CD4-positive, CD25-positive, alpha-beta regulatory T cell (primary cell): ENCODE results near the gene SEMA3A. TPM values are rescaled to one million over a fixed set of nuclear protein-coding genes. Genes with fewer than 3 reads are reported as not detected.
"Not testable (repeated sequence)": the region's sequence is repeated elsewhere in the genome, so short reads cannot be mapped to it uniquely, and the experiment has no call there.

Source experiments
- ATAC-seq, 2 donors: fragments of 150-1000 bp; cut with Tn5 transposase; one replicate each; pipeline ENCODE4 v1.10.0; 2021; ENCODE audit warnings: low read depth in 2 of 2, moderate number of reproducible peaks in 2 of 2, moderate library complexity in 1 of 2
- DNase-seq, 3 donors: peaks; one replicate each; pipeline versions ENCODE4 v3.0.0 to v3.0.0-alpha.2; 2012 to 2022; ENCODE audit warnings: mixed read lengths in 1 of 3
- H3K27ac ChIP-seq: one replicate; pipeline ENCODE4 v1.7.0; 2013; ENCODE audit warnings: mild to moderate bottlenecking, low read length; ENCODE audit not compliant: insufficient read depth, poor library complexity, severe bottlenecking
- H3K27me3 ChIP-seq: one replicate; pipeline ENCODE4 v1.7.0; 2013; ENCODE audit warnings: low read length; ENCODE audit not compliant: control insufficient read depth, insufficient read depth
- H3K36me3 ChIP-seq: one replicate; pipeline ENCODE4 v1.7.0; 2013; ENCODE audit warnings: mild to moderate bottlenecking, low read length, moderate library complexity; ENCODE audit not compliant: control insufficient read depth, insufficient read depth
- H3K4me1 ChIP-seq: 2 replicates; pipeline ENCODE4 v1.7.0; 2013; ENCODE audit warnings: mild to moderate bottlenecking, low read length; ENCODE audit not compliant: insufficient read depth, control insufficient read depth, poor library complexity, severe bottlenecking
- H3K4me3 ChIP-seq: one replicate; pipeline ENCODE4 v1.7.0; 2013; ENCODE audit warnings: low read depth, mild to moderate bottlenecking, low read length, moderate library complexity
- H3K9me3 ChIP-seq, 2 experiments: 1 replicate in 1 of 2; 2 replicates in 1 of 2; pipeline ENCODE4 v1.7.0; 2013; ENCODE audit warnings: low read length in 2 of 2, mild to moderate bottlenecking in 1 of 2, moderate library complexity in 1 of 2; ENCODE audit not compliant: control insufficient read depth in 2 of 2
- H3K27ac Mint-ChIP-seq, 3 donors: one replicate each; pipeline ENCODE4 v1.8.0; 2020 to 2022; ENCODE audit warnings: mild to moderate bottlenecking in 3 of 3, mixed read lengths in 3 of 3, moderate library complexity in 2 of 3
- H3K27me3 Mint-ChIP-seq: one replicate; pipeline ENCODE4 v1.8.0; 2022; ENCODE audit warnings: mild to moderate bottlenecking, mixed read lengths
- H3K36me3 Mint-ChIP-seq: one replicate; pipeline ENCODE4 v1.8.0; 2020; ENCODE audit warnings: mixed read lengths
- H3K4me1 Mint-ChIP-seq, 4 donors: one replicate each; pipeline ENCODE4 v1.8.0; 2020 to 2022; ENCODE audit warnings: mixed read lengths in 4 of 4, mild to moderate bottlenecking in 1 of 4
- H3K4me3 Mint-ChIP-seq, 4 donors: one replicate each; pipeline ENCODE4 v1.8.0; 2020 to 2022; ENCODE audit warnings: mild to moderate bottlenecking in 4 of 4, mixed read lengths in 4 of 4, moderate library complexity in 3 of 4
- H3K9me3 Mint-ChIP-seq, 7 donors: one replicate each; pipeline ENCODE4 v1.8.0; 2020 to 2022; ENCODE audit warnings: mixed read lengths in 7 of 7, mild to moderate bottlenecking in 3 of 7, moderate library complexity in 2 of 7
- polyA plus RNA-seq, 4 donors: library from polyadenylated mRNA; unstranded; fragments of 300-500 nt; fragmentation: Illumina TruSeq; gene quantifications; one replicate each; pipeline ENCODE4 v1.2.3, GENCODE V29; 2021
- total RNA-seq: library from RNA; stranded (reverse); gene quantifications from one replicate; pipeline ENCODE4 v1.2.3, GENCODE V29; 2022

Gene SEMA3A
- total and polyA plus RNA-seq, 5 donors from 2014 or later, result not detected

DNA sequence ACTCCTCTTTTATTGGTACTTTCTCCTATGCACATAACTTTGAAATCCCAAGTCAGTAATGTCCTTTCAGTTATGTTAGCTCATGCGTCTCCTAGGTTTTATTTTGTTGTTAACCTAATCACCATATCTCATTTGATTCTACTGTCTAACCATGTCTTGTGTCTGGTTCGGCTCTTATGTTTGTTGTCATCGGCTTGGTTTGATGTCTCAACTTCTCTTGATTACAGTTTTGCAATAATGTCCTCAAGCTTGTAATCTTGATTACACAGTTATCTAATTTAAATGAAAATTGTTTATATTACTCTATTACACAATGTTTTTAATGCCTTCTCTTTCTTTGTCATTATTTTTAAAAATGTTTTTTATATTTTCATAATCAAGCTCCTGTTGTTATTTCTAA is 35.9 kb upstream of the SEMA3A start:
- H3K9me3 ChIP-seq, result no peaks in the 10 kb centered on the region
- Mint-ChIP-seq H3K9me3 (peaks cover 0 to 11% (median under 1%) of the 10 kb centered on the region in 7 donors), H3K36me3 (no peaks in the 10 kb centered on the region), H3K27ac (no peak overlapping the region), H3K4me1 (no peaks in the 10 kb centered on the region), H3K27me3 (no peaks in the 10 kb centered on the region), H3K4me3 (no peak overlapping the region)
- H3K4me3 ChIP-seq, result no peak overlapping the region
- H3K27ac ChIP-seq, result no peak overlapping the region
- DNase-seq (no peak), ATAC-seq (no peak)
- no peaks in the 10 kb centered on the region for H3K4me1 ChIP-seq
- no peaks in the 10 kb centered on the region for H3K27me3 ChIP-seq
- H3K36me3 ChIP-seq, result no peaks in the 10 kb centered on the region

- Mint-ChIP-seq H3K4me3 (no peak overlapping the region), H3K36me3 (no peaks in the 10 kb centered on the region), H3K4me1 (no peaks in the 10 kb centered on the region), H3K9me3 (peaks cover 0 to 9% (median 0%) of the 10 kb centered on the region in 7 donors), H3K27ac (no peak overlapping the region), H3K27me3 (no peaks in the 10 kb centered on the region)
- H3K27me3 ChIP-seq, result no peaks in the 10 kb centered on the region
- H3K27ac ChIP-seq, result no peak overlapping the region
- H3K4me1 ChIP-seq, result no peaks in the 10 kb centered on the region
- no peak for DNase-seq
- ATAC-seq, result no peak
- no peak overlapping the region for H3K4me3 ChIP-seq
- H3K36me3 ChIP-seq, result no peaks in the 10 kb centered on the region
- H3K9me3 ChIP-seq, result peaks cover 0 to 3% of the 10 kb centered on the region in 2 experiments
Observed at GRCh38 chr7:84228526-84228925, 33.9 kb upstream of the SEMA3A start.

DNA sequence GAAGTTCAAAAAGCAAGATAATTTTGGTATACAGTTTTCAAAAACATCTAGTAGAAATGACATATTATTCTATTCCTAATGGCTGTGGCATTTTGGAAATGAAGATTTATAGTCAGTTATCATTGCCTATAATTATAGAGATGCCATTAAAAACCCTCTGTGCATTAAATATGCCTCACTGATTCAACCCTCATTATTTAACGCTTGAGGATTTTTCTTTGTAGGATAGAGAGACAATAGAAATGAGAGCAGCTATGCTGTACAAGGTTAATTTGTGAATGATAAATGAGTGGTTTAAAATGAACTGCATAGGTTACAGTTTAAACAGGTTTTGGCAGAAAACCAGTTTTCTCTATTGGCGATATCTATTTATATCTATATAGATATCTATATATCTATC is 32.2 kb upstream of the SEMA3A start:
- H3K27ac Mint-ChIP-seq, result no peak overlapping the region
- no peaks in the 10 kb centered on the region for H3K36me3 ChIP-seq
- H3K4me1 ChIP-seq, result no peaks in the 10 kb centered on the region
- no peak overlapping the region for H3K4me3 Mint-ChIP-seq
- no peak for DNase-seq
- no peaks in the 10 kb centered on the region for H3K27me3 ChIP-seq
- no peak overlapping the region for H3K4me3 ChIP-seq
- no peak for ATAC-seq
- no peaks in the 10 kb centered on the region for H3K36me3 Mint-ChIP-seq
- H3K4me1 Mint-ChIP-seq, result no peaks in the 10 kb centered on the region
- H3K27me3 Mint-ChIP-seq, result no peaks in the 10 kb centered on the region
- peaks cover 0 to 3% of the 10 kb centered on the region in 2 experiments for H3K9me3 ChIP-seq
- H3K27ac ChIP-seq, result no peak overlapping the region
- H3K9me3 Mint-ChIP-seq, result peaks cover 0 to 7% (median 0%) of the 10 kb centered on the region in 7 donors

GRCh38 chr7:84224505-84224904 is 29.9 kb upstream of the SEMA3A start:
- H3K4me3 ChIP-seq, result no peak overlapping the region
- peaks cover 0 to 5% (median 1%) of the 10 kb centered on the region in 7 donors for H3K9me3 Mint-ChIP-seq
- no peaks in the 10 kb centered on the region for H3K4me1 ChIP-seq
- H3K27ac ChIP-seq, result no peak overlapping the region
- DNase-seq (no peak), ATAC-seq (no peak)
- no peaks in the 10 kb centered on the region for H3K36me3 ChIP-seq
- H3K4me1 Mint-ChIP-seq, result peaks cover 0 to 7% (median 0%) of the 10 kb centered on the region in 4 donors
- H3K4me3 Mint-ChIP-seq, result no peak overlapping the region
- H3K27me3 ChIP-seq, result no peaks in the 10 kb centered on the region
- H3K27ac Mint-ChIP-seq, result no peak overlapping the region
- peaks cover 0 to 3% of the 10 kb centered on the region in 2 experiments for H3K9me3 ChIP-seq
- H3K27me3 Mint-ChIP-seq, result no peaks in the 10 kb centered on the region
- no peaks in the 10 kb centered on the region for H3K36me3 Mint-ChIP-seq

DNA sequence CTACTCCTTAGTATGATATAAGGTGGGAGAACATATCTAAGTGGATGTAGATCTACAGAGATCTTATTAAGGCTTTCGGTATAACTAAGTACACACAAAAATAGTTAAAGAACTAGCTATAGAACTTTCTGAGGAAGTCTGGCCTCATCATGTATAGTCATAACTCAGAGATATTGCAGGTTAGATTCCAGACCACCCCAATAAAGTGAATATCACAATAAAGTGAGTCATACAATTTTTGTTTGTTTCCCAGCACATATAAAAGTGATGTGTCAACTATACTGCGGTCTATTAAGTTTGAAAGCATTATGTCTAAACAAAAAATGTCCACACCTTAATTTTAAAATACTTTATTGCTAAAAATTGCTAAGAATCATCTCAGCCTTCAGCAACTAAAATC is 24.7 kb upstream of the SEMA3A start:
- no peak overlapping the region for H3K27ac ChIP-seq
- no peaks in the 10 kb centered on the region for H3K27me3 ChIP-seq
- H3K36me3 Mint-ChIP-seq, result no peaks in the 10 kb centered on the region
- no peak overlapping the region for H3K27ac Mint-ChIP-seq
- H3K9me3 ChIP-seq, result peaks cover 0 to 2% of the 10 kb centered on the region in 2 experiments
- no peak for DNase-seq
- H3K9me3 Mint-ChIP-seq, result peaks cover 0 to 6% (median 4%) of the 10 kb centered on the region in 7 donors
- peaks cover 0 to 7% (median 0%) of the 10 kb centered on the region in 4 donors for H3K4me1 Mint-ChIP-seq
- no peak overlapping the region for H3K4me3 ChIP-seq
- no peak overlapping the region for H3K4me3 Mint-ChIP-seq
- H3K4me1 ChIP-seq, result no peaks in the 10 kb centered on the region
- no peaks in the 10 kb centered on the region for H3K36me3 ChIP-seq
- H3K27me3 Mint-ChIP-seq, result no peaks in the 10 kb centered on the region
- ATAC-seq, result no peak

DNA sequence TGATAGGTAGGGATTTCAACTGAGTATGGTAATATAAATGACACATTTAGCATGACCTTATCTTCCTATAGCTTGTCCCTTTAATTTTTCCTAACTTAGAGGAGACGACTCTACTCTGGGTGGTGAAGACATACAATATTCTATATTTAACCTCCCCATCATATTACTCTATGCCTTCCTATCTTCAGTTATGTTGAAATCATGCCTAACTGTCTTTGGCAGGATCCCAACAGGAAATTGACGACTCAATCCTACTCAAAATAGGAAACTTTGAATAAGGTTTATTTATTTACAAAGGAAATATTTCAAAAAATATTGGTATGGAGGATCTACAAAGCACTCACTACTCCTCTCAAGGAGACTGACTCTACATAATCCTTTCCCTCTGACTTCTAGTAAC is 24.1 kb upstream of the SEMA3A start:
- no peaks in the 10 kb centered on the region for H3K27me3 Mint-ChIP-seq
- Histone ChIP-seq H3K36me3 (no peaks in the 10 kb centered on the region), H3K4me3 (no peak overlapping the region), H3K4me1 (no peaks in the 10 kb centered on the region), H3K9me3 (peaks cover 0 to 2% of the 10 kb centered on the region in 2 experiments), H3K27me3 (no peaks in the 10 kb centered on the region), H3K27ac (no peak overlapping the region)
- ATAC-seq (no peak), DNase-seq (no peak)
- peaks cover 0 to 7% (median 0%) of the 10 kb centered on the region in 4 donors for H3K4me1 Mint-ChIP-seq
- H3K4me3 Mint-ChIP-seq, result no peak overlapping the region
- H3K27ac Mint-ChIP-seq, result no peak overlapping the region
- H3K9me3 Mint-ChIP-seq, result peaks cover 0 to 6% (median 4%) of the 10 kb centered on the region in 7 donors
- no peaks in the 10 kb centered on the region for H3K36me3 Mint-ChIP-seq

DNA sequence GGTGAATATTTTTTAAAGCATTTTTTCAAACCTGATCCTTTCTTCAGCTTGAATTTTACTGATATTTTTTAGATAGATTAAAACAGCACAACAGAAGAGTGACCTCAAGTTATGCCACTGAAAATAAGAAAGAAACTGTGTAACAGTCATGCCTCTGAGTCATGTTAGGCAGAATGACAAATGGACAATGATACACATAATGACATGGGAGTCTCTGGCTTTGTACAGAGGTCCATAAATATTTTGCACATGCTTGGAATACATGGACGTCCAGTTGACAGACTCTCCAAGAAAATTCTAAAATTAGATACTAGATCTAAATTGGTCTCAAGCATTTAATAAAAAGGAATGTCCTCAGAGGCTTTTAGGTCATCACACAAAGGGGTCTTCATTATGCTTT is 21.9 kb upstream of the SEMA3A start:
- no peak for ATAC-seq
- no peaks in the 10 kb centered on the region for H3K36me3 Mint-ChIP-seq
- DNase-seq, result no peak

GRCh38 chr7:84214757-84215156 is 20.2 kb upstream of the SEMA3A start:
- DNase-seq, ATAC-seq, H3K4me1 Mint-ChIP-seq, H3K9me3 Mint-ChIP-seq, H3K9me3 ChIP-seq, H3K27me3 ChIP-seq, H3K4me3 ChIP-seq, H3K4me3 Mint-ChIP-seq, H3K4me1 ChIP-seq, H3K27me3 Mint-ChIP-seq, H3K27ac ChIP-seq, H3K36me3 Mint-ChIP-seq, H3K27ac Mint-ChIP-seq, H3K36me3 ChIP-seq: not testable (repeated sequence)

More for the DNA sequence above, 21.9 kb upstream of the SEMA3A start:
- no peaks in the 10 kb centered on the region for H3K4me1 ChIP-seq
- Mint-ChIP-seq H3K27me3 (no peaks in the 10 kb centered on the region), H3K27ac (no peak overlapping the region), H3K4me1 (peaks cover 0 to 7% (median 0%) of the 10 kb centered on the region in 4 donors), H3K4me3 (no peak overlapping the region), H3K9me3 (peaks cover 0 to 8% (median 4%) of the 10 kb centered on the region in 7 donors)
- no peaks in the 10 kb centered on the region for H3K27me3 ChIP-seq
- no peak overlapping the region for H3K4me3 ChIP-seq
- H3K36me3 ChIP-seq, result no peaks in the 10 kb centered on the region
- H3K27ac ChIP-seq, result no peak overlapping the region
- peaks cover 0 to 2% of the 10 kb centered on the region in 2 experiments for H3K9me3 ChIP-seq
